ENCODE measurements around the gene UBAP2.

DNA sequence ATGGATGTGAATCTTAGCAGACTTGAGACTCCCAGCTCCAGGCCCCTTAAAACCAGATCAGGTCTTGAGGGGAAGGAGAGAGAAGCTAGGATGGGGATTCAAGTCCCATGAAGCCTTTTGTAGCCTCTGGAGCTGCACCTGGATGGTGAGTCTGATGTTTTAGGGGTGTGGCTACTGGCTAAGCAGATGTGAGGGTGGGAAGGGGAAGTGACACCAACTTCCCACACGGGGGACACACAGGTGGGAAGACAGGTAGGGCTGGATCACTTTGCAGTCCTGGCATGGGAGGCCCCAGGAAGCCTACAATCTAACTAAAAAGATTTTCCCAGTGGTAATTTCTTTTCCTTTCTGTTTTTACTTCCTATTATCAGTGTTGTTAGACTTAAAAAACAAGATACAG lies 38.7 kb upstream of the UBAP2 start:
- TF ChIP-seq POLR2A (IDR thresholded peaks at IDR 0.05): no peak
- TF ChIP-seq, protein P1, sequence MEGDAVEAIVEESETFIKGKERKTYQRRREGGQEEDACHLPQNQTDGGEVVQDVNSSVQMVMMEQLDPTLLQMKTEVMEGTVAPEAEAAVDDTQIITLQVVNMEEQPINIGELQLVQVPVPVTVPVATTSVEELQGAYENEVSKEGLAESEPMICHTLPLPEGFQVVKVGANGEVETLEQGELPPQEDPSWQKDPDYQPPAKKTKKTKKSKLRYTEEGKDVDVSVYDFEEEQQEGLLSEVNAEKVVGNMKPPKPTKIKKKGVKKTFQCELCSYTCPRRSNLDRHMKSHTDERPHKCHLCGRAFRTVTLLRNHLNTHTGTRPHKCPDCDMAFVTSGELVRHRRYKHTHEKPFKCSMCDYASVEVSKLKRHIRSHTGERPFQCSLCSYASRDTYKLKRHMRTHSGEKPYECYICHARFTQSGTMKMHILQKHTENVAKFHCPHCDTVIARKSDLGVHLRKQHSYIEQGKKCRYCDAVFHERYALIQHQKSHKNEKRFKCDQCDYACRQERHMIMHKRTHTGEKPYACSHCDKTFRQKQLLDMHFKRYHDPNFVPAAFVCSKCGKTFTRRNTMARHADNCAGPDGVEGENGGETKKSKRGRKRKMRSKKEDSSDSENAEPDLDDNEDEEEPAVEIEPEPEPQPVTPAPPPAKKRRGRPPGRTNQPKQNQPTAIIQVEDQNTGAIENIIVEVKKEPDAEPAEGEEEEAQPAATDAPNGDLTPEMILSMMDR (IDR thresholded peaks at IDR 0.05): no peak
- TF ChIP-seq POLR2AphosphoS5 (IDR thresholded peaks at IDR 0.05): no peak
- TF ChIP-seq EP300 (IDR thresholded peaks at IDR 0.05): no peak

Measured in suprapubic skin (tissue), 4 donors.